Measurements from ENCODE around the gene NOXA1.
"Not testable (repeated sequence)": the region's sequence is repeated elsewhere in the genome, so short reads cannot be mapped to it uniquely, and the experiment has no call there.

NOXA1 gene

GRCh38 chr9:137406085-137406760, 17.0 kb upstream of the NOXA1 start:
- DNase-seq (ENCODE audit: low read depth), result no peak

- DNase-seq (ENCODE audit: low read depth), result no peak
Observed at GRCh38 chr9:137406876-137407589, 16.2 kb upstream of the NOXA1 start.

GRCh38 chr9:137407590-137408300, 15.4 kb upstream of the NOXA1 start:
- no peak for DNase-seq (ENCODE audit: low read depth)

- no peak for DNase-seq (ENCODE audit: low read depth)
Observed at GRCh38 chr9:137408651-137409405, 14.4 kb upstream of the NOXA1 start.

- DNase-seq (ENCODE audit: low read depth), result no peak
Observed at GRCh38 chr9:137409515-137409914, 13.7 kb upstream of the NOXA1 start.

- DNase-seq (ENCODE audit: low read depth), result not testable (repeated sequence)
Observed at GRCh38 chr9:137410236-137410890, 12.8 kb upstream of the NOXA1 start.

GRCh38 chr9:137410891-137411249, 12.3 kb upstream of the NOXA1 start:
- no peak for DNase-seq (ENCODE audit: low read depth)

GRCh38 chr9:137411260-137411644, 11.9 kb upstream of the NOXA1 start:
- no peak for DNase-seq (ENCODE audit: low read depth)

GRCh38 chr9:137411645-137412380, 11.4 kb upstream of the NOXA1 start:
- DNase-seq (ENCODE audit: low read depth), result peak; percentile 53

- DNase-seq (ENCODE audit: low read depth), result no peak
Observed at GRCh38 chr9:137412431-137412830, 10.8 kb upstream of the NOXA1 start.

- DNase-seq (ENCODE audit: low read depth), result no peak
Observed at GRCh38 chr9:137415451-137415850, 7.7 kb upstream of the NOXA1 start.

- no peak for DNase-seq (ENCODE audit: low read depth)
Observed at GRCh38 chr9:137416006-137416562, 7.1 kb upstream of the NOXA1 start.

- no peak for DNase-seq (ENCODE audit: low read depth)
Observed at GRCh38 chr9:137416563-137417151, 6.5 kb upstream of the NOXA1 start.

- DNase-seq (ENCODE audit: low read depth), result no peak
Observed at GRCh38 chr9:137417161-137418021, 5.8 kb upstream of the NOXA1 start.

GRCh38 chr9:137421838-137422603, 1.2 kb upstream of the NOXA1 start:
- no peak for DNase-seq (ENCODE audit: low read depth)

- DNase-seq (ENCODE audit: low read depth), result no peak
Observed at GRCh38 chr9:137423514-137424291, 510 bp downstream of the NOXA1 start.

GRCh38 chr9:137426018-137426681, 3.0 kb downstream of the NOXA1 start:
- no peak for DNase-seq (ENCODE audit: low read depth)
